Activated CD4-positive, alpha-beta T cell treated with anti-CD3 and anti-CD28 coated beads, Interleukin-2, amount 50 U/mL, for 4 hours (primary cell): ENCODE data around the gene BHMT2.
A peak's percentile ranks its signal among the peaks of the same experiment; 100 is the strongest.

ENCODE experiments used
- DNase-seq, 2 experiments: peaks; one replicate each; pipeline ENCODE4 v3.0.0-alpha.2; 2020

Gene BHMT2

GRCh38 chr5:79074641-79075040, 5.1 kb downstream of the BHMT2 start:
- DNase-seq = no peak

GRCh38 chr5:79075646-79076426, 6.3 kb downstream of the BHMT2 start:
- DNase-seq = no peak

GRCh38 chr5:79076819-79077218, 7.3 kb downstream of the BHMT2 start:
- no peak for DNase-seq

- peak in 1 of 2 experiments; percentile 1 for DNase-seq
Measured at GRCh38 chr5:79077680-79078365, 8.3 kb downstream of the BHMT2 start.

- no peak for DNase-seq
Measured at GRCh38 chr5:79080804-79081203, 11.2 kb downstream of the BHMT2 start.

GRCh38 chr5:79081779-79082178, 12.2 kb downstream of the BHMT2 start:
- no peak for DNase-seq

GRCh38 chr5:79086116-79086515, 16.5 kb downstream of the BHMT2 start:
- DNase-seq = no peak

- no peak for DNase-seq
Measured at GRCh38 chr5:79088507-79088906, 18.9 kb downstream of the BHMT2 start.

GRCh38 chr5:79091064-79091463, 21.5 kb downstream of the BHMT2 start:
- no peak for DNase-seq

GRCh38 chr5:79093762-79094161, 24.2 kb downstream of the BHMT2 start:
- DNase-seq = no peak

GRCh38 chr5:79105868-79106267, 36.3 kb downstream of the BHMT2 start:
- no peak for DNase-seq

- DNase-seq = no peak
Measured at GRCh38 chr5:79107020-79107796, 37.6 kb downstream of the BHMT2 start.

- no peak for DNase-seq
Measured at GRCh38 chr5:79108086-79108485, 38.5 kb downstream of the BHMT2 start.

- DNase-seq = no peak
Measured at GRCh38 chr5:79108792-79109191, 39.2 kb downstream of the BHMT2 start.

GRCh38 chr5:79109527-79110492, 40.2 kb downstream of the BHMT2 start:
- DNase-seq = peak; percentile 3 to 16

- DNase-seq = no peak
Measured at GRCh38 chr5:79111387-79111959, 41.9 kb downstream of the BHMT2 start, which contains the start of gene BHMT. Gene BHMT (plus strand): TSS chr5:79111809. CDS start chr5:79111886, 77 bp downstream.

- DNase-seq = no peak
Measured at GRCh38 chr5:79111960-79112702, 42.6 kb downstream of the BHMT2 start.

GRCh38 chr5:79112703-79113058, 43.1 kb downstream of the BHMT2 start:
- no peak for DNase-seq

- no peak for DNase-seq
Measured at GRCh38 chr5:79119486-79119885, 49.9 kb downstream of the BHMT2 start.

GRCh38 chr5:79120221-79120620, 50.7 kb downstream of the BHMT2 start:
- DNase-seq = no peak

- no peak for DNase-seq
Measured at GRCh38 chr5:79122973-79123372, 53.4 kb downstream of the BHMT2 start.
